Testis (tissue), 2 donors: Measurements from ENCODE around the gene RNF212.

Source experiments
- CTCF ChIP-seq, 3 experiments: fragments of 450-650 bp in 2 of 3; fragments of 200-600 bp in 1 of 3; sonication (generic) in 1 of 3; IDR thresholded peaks; one replicate each; pipeline ENCODE4 v1.5.1; 2016 to 2019; ENCODE audit warnings: antibody characterized with exemption in 3 of 3, mild to moderate bottlenecking in 2 of 3, moderate library complexity in 1 of 3
- POLR2A ChIP-seq: fragments of 450-650 bp; IDR thresholded peaks from one replicate; pipeline ENCODE4 v1.6.1; 2017; ENCODE audit warnings: antibody characterized with exemption, mild to moderate bottlenecking, moderate library complexity

- TF ChIP-seq CTCF (IDR thresholded peaks at IDR 0.05) (no peak), POLR2A (no peak)
These were observed 70.9 kb downstream of the RNF212 start for GRCh38 chr4:1042352-1043055.
